ENCODE results near the gene ATXN1. TPM values are rescaled to one million over a fixed set of nuclear protein-coding genes. Genes with fewer than 3 reads are reported as not detected.
"Not testable (repeated sequence)": the region's sequence is repeated elsewhere in the genome, so short reads cannot be mapped to it uniquely, and the experiment has no call there.

Gene ATXN1
- total RNA-seq, 1 donor, result 45.3 TPM

DNA sequence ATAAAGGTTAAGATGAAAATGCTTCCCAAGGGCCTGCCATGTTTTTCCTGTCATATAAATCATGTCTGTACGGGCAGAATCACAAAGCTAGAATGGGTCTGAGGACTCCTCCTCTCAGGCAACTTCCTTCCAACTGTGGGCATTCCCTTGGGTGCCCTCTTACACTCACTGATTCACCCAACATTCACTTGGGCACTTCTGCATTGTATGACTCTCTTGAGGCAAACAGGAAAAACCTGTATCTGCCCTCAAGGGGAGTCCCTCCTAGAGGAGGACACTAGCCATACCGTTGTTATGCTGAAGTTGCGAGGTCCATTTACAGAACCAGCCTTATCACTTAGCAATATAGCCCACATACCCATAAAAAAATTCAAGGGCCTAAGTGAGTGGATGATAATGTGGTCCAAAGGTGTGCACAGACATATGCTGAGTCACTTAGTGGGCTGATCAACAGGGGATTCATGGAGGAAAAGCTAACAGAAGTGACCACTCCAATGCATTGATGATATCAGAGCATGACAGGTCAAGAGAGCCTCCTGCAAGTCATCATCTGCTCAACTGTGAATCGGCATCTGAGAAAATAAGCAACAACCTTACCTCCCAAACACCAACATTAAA, 131.1 kb downstream of the ATXN1 start:
- no peak overlapping the region for H3K4me3 ChIP-seq (ENCODE audit: low read depth, low read length)
- no peak for DNase-seq (ENCODE audit: low read depth)
- TF ChIP-seq, protein P1, sequence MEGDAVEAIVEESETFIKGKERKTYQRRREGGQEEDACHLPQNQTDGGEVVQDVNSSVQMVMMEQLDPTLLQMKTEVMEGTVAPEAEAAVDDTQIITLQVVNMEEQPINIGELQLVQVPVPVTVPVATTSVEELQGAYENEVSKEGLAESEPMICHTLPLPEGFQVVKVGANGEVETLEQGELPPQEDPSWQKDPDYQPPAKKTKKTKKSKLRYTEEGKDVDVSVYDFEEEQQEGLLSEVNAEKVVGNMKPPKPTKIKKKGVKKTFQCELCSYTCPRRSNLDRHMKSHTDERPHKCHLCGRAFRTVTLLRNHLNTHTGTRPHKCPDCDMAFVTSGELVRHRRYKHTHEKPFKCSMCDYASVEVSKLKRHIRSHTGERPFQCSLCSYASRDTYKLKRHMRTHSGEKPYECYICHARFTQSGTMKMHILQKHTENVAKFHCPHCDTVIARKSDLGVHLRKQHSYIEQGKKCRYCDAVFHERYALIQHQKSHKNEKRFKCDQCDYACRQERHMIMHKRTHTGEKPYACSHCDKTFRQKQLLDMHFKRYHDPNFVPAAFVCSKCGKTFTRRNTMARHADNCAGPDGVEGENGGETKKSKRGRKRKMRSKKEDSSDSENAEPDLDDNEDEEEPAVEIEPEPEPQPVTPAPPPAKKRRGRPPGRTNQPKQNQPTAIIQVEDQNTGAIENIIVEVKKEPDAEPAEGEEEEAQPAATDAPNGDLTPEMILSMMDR (IDR thresholded peaks at IDR 0.05; ENCODE audit: insufficient read depth, low read depth, low read length), result no peak

DNA sequence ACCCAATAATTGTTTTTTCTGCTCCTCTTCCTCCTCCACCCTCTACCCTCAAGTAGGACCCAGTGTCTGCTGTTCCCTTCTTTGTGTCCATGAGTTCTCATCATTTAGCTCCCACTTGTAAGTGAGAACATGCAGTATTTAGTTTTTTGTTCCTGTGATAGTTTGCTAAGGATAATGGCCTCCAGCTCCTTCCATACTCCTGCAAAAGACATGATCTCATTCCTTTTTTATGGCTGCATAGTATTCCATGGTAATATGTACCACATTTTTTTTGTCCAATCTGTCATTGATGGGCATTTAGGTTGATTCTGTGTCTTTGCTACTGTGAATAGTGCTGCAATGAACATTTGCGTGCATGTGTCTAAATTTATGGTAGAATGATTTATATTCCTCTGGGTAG, 132.7 kb downstream of the ATXN1 start:
- not testable (repeated sequence) for DNase-seq (ENCODE audit: low read depth); H3K4me3 ChIP-seq (ENCODE audit: low read depth, low read length)

DNA sequence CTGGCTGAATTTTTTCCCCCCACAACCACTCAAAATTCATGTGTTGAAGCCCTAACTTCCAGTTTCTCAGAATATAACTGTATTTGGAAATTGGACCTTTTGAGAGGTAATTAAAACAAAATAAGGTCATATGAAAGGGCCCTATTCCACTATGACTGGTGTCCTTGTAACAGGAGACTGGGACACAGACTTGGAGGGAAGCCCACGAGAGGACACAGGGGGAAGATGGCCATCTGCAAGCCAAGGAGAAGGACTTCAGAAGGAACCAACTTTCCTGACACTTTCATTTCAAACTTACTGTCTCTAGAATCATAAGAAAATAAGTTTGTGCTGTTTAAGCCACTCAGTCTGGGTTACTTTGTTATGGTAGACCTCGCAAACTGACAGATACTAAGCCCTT, 134.6 kb downstream of the ATXN1 start:
- TF ChIP-seq, protein P1 (IDR thresholded peaks at IDR 0.05; ENCODE audit: insufficient read depth, low read depth, low read length), result no peak
- DNase-seq (ENCODE audit: low read depth), result no peak
- no peak overlapping the region for H3K4me3 ChIP-seq (ENCODE audit: low read depth, low read length)

DNA sequence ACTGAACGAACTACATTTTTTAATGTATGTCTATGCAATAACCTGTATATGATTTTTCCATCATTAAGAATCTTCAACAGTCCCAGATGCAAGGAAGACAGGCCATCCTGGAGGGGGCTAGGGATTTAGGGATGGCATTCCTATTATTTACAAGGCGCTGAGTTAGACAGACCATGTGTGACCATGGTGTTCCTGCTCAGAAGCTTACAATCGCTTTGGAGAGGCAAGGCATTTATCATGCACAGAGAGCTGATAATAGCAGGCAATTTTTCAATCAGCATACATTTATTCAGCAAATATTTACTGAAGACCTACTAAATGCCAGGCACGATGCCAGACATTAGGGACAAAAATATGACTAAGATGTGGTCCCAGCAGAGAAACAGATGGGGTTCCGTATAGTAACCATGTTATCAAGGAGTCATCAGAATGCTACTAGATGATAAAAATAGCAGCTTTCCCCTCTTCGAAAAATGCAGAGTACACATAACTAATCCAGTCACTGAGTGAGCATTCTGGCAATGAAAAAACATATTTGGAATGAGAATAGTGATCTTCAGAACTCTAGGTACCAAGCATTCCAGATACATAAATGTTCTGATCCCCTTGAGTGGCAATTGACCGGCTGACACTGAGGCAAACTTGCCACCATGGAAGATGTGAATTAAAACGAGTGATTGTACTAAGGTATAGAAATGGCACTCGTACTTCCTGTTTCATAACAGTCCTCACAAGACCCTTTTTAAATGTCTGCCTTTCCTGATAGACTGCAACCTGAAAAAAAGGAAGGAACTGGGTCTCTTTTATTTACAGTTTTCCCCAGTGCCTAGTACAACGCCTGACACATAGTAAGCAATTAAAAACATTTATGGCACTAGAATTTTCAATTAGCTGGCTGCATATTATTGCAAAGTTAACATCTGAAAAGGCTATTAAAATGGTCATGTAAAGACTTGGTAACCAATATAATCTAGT, 135.7 kb downstream of the ATXN1 start:
- TF ChIP-seq, protein P1 (IDR thresholded peaks at IDR 0.05; ENCODE audit: insufficient read depth, low read depth, low read length), result no peak
- DNase-seq (ENCODE audit: low read depth), result no peak
- no peak overlapping the region for H3K4me3 ChIP-seq (ENCODE audit: low read depth, low read length)

DNA sequence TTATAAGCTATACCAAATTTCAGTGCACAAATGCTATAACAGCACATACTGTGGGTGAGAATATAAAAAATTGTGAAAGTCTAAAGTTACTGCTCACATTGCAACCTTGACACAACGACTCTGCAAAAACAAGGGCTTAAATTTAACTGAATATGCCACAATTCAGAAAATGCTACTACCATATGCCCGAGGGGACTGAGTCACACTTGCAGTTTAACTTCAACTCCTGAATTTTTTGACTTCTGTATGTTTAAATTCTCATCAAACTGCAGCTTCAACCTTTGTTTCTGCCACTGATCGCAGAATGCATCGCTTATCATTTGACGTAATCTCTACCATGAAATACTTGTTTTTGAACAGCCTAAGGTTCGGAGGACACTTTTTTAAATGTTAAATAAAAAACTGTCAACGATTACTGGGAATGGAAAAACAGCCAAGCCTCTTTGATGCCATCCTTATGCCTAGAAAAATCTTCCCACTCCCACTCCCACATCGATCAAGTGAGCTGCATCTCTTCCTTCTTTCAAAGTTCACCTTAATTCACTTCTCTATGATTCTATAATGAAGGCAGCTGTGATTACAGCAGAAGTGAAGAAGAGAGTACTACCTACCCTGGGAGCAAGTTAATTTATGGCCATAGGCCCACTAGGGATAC, 136.5 kb downstream of the ATXN1 start:
- no peak for DNase-seq (ENCODE audit: low read depth)
- no peak overlapping the region for H3K4me3 ChIP-seq (ENCODE audit: low read depth, low read length)
- TF ChIP-seq, protein P1 (IDR thresholded peaks at IDR 0.05; ENCODE audit: insufficient read depth, low read depth, low read length), result no peak

DNA sequence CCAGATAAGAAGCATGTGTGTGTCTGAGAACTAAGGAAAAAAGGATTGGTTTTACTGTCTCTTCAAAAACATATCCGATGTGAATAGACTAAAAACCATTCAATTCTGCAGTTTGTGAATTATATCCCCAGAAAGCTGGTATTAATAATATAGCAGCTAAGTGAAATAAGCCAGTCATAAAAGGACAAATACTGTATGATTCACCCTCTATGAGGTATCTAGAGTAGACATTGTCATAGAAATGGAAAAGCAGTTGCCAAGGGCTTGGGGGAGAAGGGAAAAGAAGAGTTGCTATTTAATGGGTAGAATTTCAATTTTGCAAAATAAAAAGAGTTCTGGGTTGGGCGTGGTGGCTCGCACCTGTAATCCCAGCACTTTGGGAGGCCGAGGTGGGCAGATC, 137.5 kb downstream of the ATXN1 start:
- TF ChIP-seq, protein P1 (IDR thresholded peaks at IDR 0.05; ENCODE audit: insufficient read depth, low read depth, low read length), result no peak
- H3K4me3 ChIP-seq (ENCODE audit: low read depth, low read length), result no peak overlapping the region
- no peak for DNase-seq (ENCODE audit: low read depth)
